Neutrophil (primary cell): ENCODE data around the gene CFD.

Experiments used
- H3K27ac ChIP-seq: fragments of 200-600 bp; sonication (generic); 2 replicates; pipeline ENCODE4 v1.5.1; 2016; ENCODE audit warnings: mild to moderate bottlenecking, moderate library complexity
- H3K27me3 ChIP-seq: fragments of 200-600 bp; sonication (generic); 2 replicates; pipeline ENCODE4 v1.6.0; 2016; ENCODE audit warnings: mild to moderate bottlenecking
- H3K36me3 ChIP-seq: fragments of 200-600 bp; sonication (generic); 2 replicates; pipeline ENCODE4 v1.5.1; 2017
- H3K4me1 ChIP-seq, 2 experiments: fragments of 200-600 bp in 1 of 2; sonication (generic) in 1 of 2; 1 replicate in 1 of 2; 2 replicates in 1 of 2; pipeline versions ENCODE4 v1.5.1 to v1.6.1; 2013 to 2016; ENCODE audit warnings: low read depth in 1 of 2, low read length in 1 of 2, mild to moderate bottlenecking in 1 of 2, moderate library complexity in 1 of 2; ENCODE audit not compliant: control insufficient read depth in 1 of 2, insufficient read depth in 1 of 2
- H3K4me3 ChIP-seq, 2 experiments: fragments of 200-600 bp in 1 of 2; sonication (generic) in 1 of 2; 1 replicate in 1 of 2; 2 replicates in 1 of 2; pipeline ENCODE4 v1.5.1; 2013 to 2016; ENCODE audit warnings: low read depth in 1 of 2, low read length in 1 of 2, mild to moderate bottlenecking in 1 of 2, moderate library complexity in 1 of 2
- H3K9me3 ChIP-seq: fragments of 200-600 bp; sonication (generic); 2 replicates; pipeline ENCODE4 v1.5.1; 2016
- CTCF ChIP-seq: fragments of 200-600 bp; sonication (generic); IDR thresholded peaks from 2 replicates; pipeline ENCODE4 v1.5.1; 2016; ENCODE audit warnings: antibody characterized with exemption

CFD gene

GRCh38 chr19:898663-899062 is 39.2 kb downstream of the CFD start:
- Histone ChIP-seq H3K27me3 (no peaks in the 10 kb centered on the region), H3K4me1 (peaks cover 9 to 29% of the 10 kb centered on the region in 2 experiments), H3K4me3 (no peak overlapping the region), H3K36me3 (peaks cover 80% of the 10 kb centered on the region), H3K9me3 (no peaks in the 10 kb centered on the region), H3K27ac (peak overlapping the region; percentile 43)
- TF ChIP-seq CTCF, result no peak

GRCh38 chr19:899336-900042 is 40.0 kb downstream of the CFD start:
- TF ChIP-seq CTCF, result no peak
- H3K36me3 ChIP-seq, result peaks cover 88% of the 10 kb centered on the region
- H3K27ac ChIP-seq, result peak overlapping the region; percentile 43
- peaks cover 6 to 21% of the 10 kb centered on the region in 2 experiments for H3K4me1 ChIP-seq
- H3K9me3 ChIP-seq, result no peaks in the 10 kb centered on the region
- H3K27me3 ChIP-seq, result no peaks in the 10 kb centered on the region
- no peak overlapping the region for H3K4me3 ChIP-seq

- no peak overlapping the region for H3K4me3 ChIP-seq
- TF ChIP-seq CTCF, result no peak
- peaks cover 92% of the 10 kb centered on the region for H3K36me3 ChIP-seq
- peak overlapping the region; percentile 43 for H3K27ac ChIP-seq
- peaks cover 6 to 20% of the 10 kb centered on the region in 2 experiments for H3K4me1 ChIP-seq
- H3K9me3 ChIP-seq, result no peaks in the 10 kb centered on the region
- H3K27me3 ChIP-seq, result no peaks in the 10 kb centered on the region
These were observed 40.5 kb downstream of the CFD start for GRCh38 chr19:900043-900301.

- no peaks in the 10 kb centered on the region for H3K27me3 ChIP-seq
- no peak for TF ChIP-seq CTCF
- H3K4me3 ChIP-seq, result no peak overlapping the region
- no peaks in the 10 kb centered on the region for H3K9me3 ChIP-seq
- peaks cover 91% of the 10 kb centered on the region for H3K36me3 ChIP-seq
- peaks cover 6 to 20% of the 10 kb centered on the region in 2 experiments for H3K4me1 ChIP-seq
- peak overlapping the region; percentile 43 for H3K27ac ChIP-seq
These were observed 41.0 kb downstream of the CFD start for GRCh38 chr19:900302-901111.

- Histone ChIP-seq H3K9me3 (no peaks in the 10 kb centered on the region), H3K36me3 (peaks cover 82% of the 10 kb centered on the region), H3K27ac (peak overlapping the region; percentile 36), H3K4me3 (no peak overlapping the region), H3K4me1 (peaks cover 16 to 27% of the 10 kb centered on the region in 2 experiments), H3K27me3 (no peaks in the 10 kb centered on the region)
- no peak for TF ChIP-seq CTCF
These were observed 42.0 kb downstream of the CFD start for GRCh38 chr19:901216-902092.
